Kidney (tissue), 14 donors: ENCODE results near the gene AFF3. TPM values are rescaled to one million over a fixed set of nuclear protein-coding genes. Genes with fewer than 3 reads are reported as not detected.

Source experiments
- DNase-seq, 5 donors: peaks; one replicate each; pipeline ENCODE4 v3.0.0-alpha.2; 2013 to 2020
- FAIRE-seq: peaks from 2 replicates; lab custom pipeline; 2012; peaks lifted over from hg19 to GRCh38; lab: Jason Lieb, UNC
- H3K27ac ChIP-seq, 2 donors: one replicate each; pipeline ENCODE4 v1.7.0; 2013; ENCODE audit warnings: low read depth in 2 of 2, low read length in 2 of 2, inconsistent platforms in 1 of 2
- H3K27me3 ChIP-seq: one replicate; pipeline ENCODE4 v1.7.1; 2013; ENCODE audit warnings: low read length, inconsistent platforms; ENCODE audit not compliant: control insufficient read depth, insufficient read depth
- H3K36me3 ChIP-seq, 3 donors: one replicate each; pipeline versions ENCODE4 v1.7.0 to v1.7.1; 2013; ENCODE audit warnings: low read length in 3 of 3, control low read depth in 1 of 3, inconsistent platforms in 1 of 3; ENCODE audit not compliant: insufficient read depth in 3 of 3, control insufficient read depth in 2 of 3
- H3K4me1 ChIP-seq, 3 donors: one replicate each; pipeline versions ENCODE4 v1.7.0 to v1.7.1; 2013; ENCODE audit warnings: low read length in 3 of 3, inconsistent platforms in 1 of 3, low read depth in 1 of 3; ENCODE audit not compliant: control insufficient read depth in 2 of 3, insufficient read depth in 2 of 3
- H3K4me3 ChIP-seq, 3 donors: one replicate each; pipeline versions ENCODE4 v1.7.0 to v1.8.1; 2013; ENCODE audit warnings: low read length in 3 of 3, control low read depth in 1 of 3, inconsistent platforms in 1 of 3
- H3K9ac ChIP-seq, 3 donors: one replicate each; pipeline versions ENCODE4 v1.7.0 to v1.7.1; 2013; ENCODE audit warnings: low read length in 3 of 3, control low read depth in 1 of 3, inconsistent platforms in 1 of 3
- H3K9me3 ChIP-seq, 3 donors: one replicate each; pipeline versions ENCODE4 v1.7.0 to v1.7.1; 2013; ENCODE audit warnings: low read length in 3 of 3, control low read depth in 1 of 3, inconsistent platforms in 1 of 3; ENCODE audit not compliant: control insufficient read depth in 2 of 3, insufficient read depth in 1 of 3
- CTCF ChIP-seq: IDR thresholded peaks from 3 replicates; pipeline ENCODE4 v1.5.1; 2012; ENCODE audit warnings: mild to moderate bottlenecking, moderate library complexity, borderline replicate concordance; ENCODE audit not compliant: insufficient read depth; ENCODE audit errors: extremely low read depth
- intact Hi-C: fragments of 100-400 bp; cut with DNase I; formaldehyde crosslinking; loops from one replicate; pipeline ENCODE4 v1.11.1; 2022
- polyA plus RNA-seq: library from polyadenylated mRNA; stranded (reverse); fragments of 350-450 nt; fragmentation: Illumina TruSeq; extraction: RNeasy Lipid Tissue Mini Kit (QIAGEN cat#74804); gene quantifications from one replicate; pipeline ENCODE4 v1.2.3, GENCODE V29; 2014; ENCODE audit warnings: low read depth, low replicate concordance; ENCODE audit not compliant: insufficient read depth
- total RNA-seq: library from RNA; stranded (reverse); fragmentation: NEBNext Ultra II Directional; extraction: Animal tissue kit (Norgen Biotek cat#: 25700); gene quantifications from one replicate; pipeline ENCODE4 v1.2.1, GENCODE V29; 2021
- donor health status: control.
- donor health status: control.
- donor health status: control.
- donor health status: control.
- donor health status: control.
- donor health status: DM: yes; HTN: yes; CAD: no.
- donor health status: Normal renal cell carcinoma (clear cell type).

Gene AFF3
- total and polyA plus RNA-seq, 2 donors from 2014 or later: 0.65 to 11.0 TPM

GRCh38 chr2:100057901-100058261 lies 84.5 kb downstream of the AFF3 start:
- no peaks in the 10 kb centered on the region for H3K27me3 ChIP-seq
- FAIRE-seq (no peak), DNase-seq (no peak)
- H3K4me1 ChIP-seq: no peaks in the 10 kb centered on the region
- H3K36me3 ChIP-seq: no peaks in the 10 kb centered on the region
- intact Hi-C loops: no loop called here
- H3K4me3 ChIP-seq: no peak overlapping the region
- no peak for TF ChIP-seq CTCF
- H3K9me3 ChIP-seq: no peaks in the 10 kb centered on the region
- H3K27ac ChIP-seq: no peak overlapping the region
- no peak overlapping the region for H3K9ac ChIP-seq

DNA sequence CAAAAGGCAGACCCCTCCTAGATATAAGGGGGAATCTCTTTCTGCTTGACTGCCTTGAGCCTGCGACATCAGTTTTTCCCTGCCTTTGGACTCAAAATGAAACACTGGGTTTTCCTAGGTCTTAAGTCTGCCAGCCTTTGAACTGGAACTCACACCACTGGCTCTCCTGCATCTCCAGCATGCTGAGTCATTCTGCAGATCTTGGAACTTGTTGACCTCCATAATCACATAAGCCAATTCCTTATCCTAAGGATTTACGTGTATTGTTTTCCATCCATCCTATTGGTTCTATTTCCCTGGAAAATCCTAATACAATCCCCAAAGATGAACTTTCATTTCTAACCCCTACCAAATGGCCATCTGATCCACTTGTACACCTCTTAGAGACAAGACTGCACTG lies 88.0 kb downstream of the AFF3 start:
- no peaks in the 10 kb centered on the region for H3K27me3 ChIP-seq
- no peak for TF ChIP-seq CTCF
- no peaks in the 10 kb centered on the region for H3K4me1 ChIP-seq
- no peaks in the 10 kb centered on the region for H3K36me3 ChIP-seq
- FAIRE-seq: no peak
- H3K9ac ChIP-seq: no peak overlapping the region
- no peak overlapping the region for H3K27ac ChIP-seq
- H3K4me3 ChIP-seq: no peak overlapping the region
- H3K9me3 ChIP-seq: no peaks in the 10 kb centered on the region
- intact Hi-C loops: no loop called here
- no peak for DNase-seq

GRCh38 chr2:100053087-100053885 lies 89.1 kb downstream of the AFF3 start:
- DNase-seq: no peak
- FAIRE-seq: no peak
- no peak overlapping the region for H3K27ac ChIP-seq

More at GRCh38 chr2:100053087-100053885, 89.1 kb downstream of the AFF3 start:
- intact Hi-C loops: no loop called here
- TF ChIP-seq CTCF: no peak
- no peak overlapping the region for H3K9ac ChIP-seq
- no peaks in the 10 kb centered on the region for H3K27me3 ChIP-seq
- H3K9me3 ChIP-seq: no peaks in the 10 kb centered on the region
- H3K4me3 ChIP-seq: no peak overlapping the region
- no peaks in the 10 kb centered on the region for H3K4me1 ChIP-seq
- no peaks in the 10 kb centered on the region for H3K36me3 ChIP-seq
